Fibroblast of lung (primary cell): ENCODE data around the gene MSX1.

Source experiments
- EZH2 ChIP-seq: IDR thresholded peaks from 2 replicates; pipeline ENCODE4 v1.5.1; 2012; ENCODE audit warnings: low read length, control low read depth, mild to moderate bottlenecking; ENCODE audit errors: missing control alignments
- TF ChIP-seq, protein P1 (sequence below), 2 donors: IDR thresholded peaks in 1 of 2; conservative IDR thresholded peaks in 1 of 2; 1 replicate in 1 of 2; 2 replicates in 1 of 2; pipeline ENCODE4 v1.5.1; 2011 to 2012; ENCODE audit warnings: low read length in 2 of 2, control low read depth in 1 of 2, inconsistent platforms in 1 of 2, low read depth in 1 of 2, mild to moderate bottlenecking in 1 of 2

DNA sequence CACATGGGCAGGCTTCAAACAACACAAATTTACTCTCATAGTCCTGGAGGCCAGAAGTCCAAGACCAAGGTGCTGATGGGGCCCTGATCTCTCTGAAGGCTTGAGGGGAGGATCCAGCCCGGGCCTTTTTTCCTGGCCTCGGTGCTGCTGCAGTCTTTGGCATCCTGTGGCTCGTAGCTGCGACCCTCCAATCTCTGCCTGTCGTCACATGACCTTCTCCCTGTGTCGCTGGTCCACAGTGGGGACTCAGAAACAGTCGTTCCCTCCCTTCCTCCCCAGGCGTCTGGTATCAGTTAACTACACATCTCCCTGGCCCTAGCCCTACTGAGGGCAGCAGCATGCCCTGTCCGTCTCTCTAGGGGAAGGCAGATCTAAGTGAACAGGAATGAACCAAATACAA lies 19.1 kb upstream of the MSX1 start:
- TF ChIP-seq, protein P1, sequence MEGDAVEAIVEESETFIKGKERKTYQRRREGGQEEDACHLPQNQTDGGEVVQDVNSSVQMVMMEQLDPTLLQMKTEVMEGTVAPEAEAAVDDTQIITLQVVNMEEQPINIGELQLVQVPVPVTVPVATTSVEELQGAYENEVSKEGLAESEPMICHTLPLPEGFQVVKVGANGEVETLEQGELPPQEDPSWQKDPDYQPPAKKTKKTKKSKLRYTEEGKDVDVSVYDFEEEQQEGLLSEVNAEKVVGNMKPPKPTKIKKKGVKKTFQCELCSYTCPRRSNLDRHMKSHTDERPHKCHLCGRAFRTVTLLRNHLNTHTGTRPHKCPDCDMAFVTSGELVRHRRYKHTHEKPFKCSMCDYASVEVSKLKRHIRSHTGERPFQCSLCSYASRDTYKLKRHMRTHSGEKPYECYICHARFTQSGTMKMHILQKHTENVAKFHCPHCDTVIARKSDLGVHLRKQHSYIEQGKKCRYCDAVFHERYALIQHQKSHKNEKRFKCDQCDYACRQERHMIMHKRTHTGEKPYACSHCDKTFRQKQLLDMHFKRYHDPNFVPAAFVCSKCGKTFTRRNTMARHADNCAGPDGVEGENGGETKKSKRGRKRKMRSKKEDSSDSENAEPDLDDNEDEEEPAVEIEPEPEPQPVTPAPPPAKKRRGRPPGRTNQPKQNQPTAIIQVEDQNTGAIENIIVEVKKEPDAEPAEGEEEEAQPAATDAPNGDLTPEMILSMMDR (conservative IDR thresholded peaks at IDR 0.05 in 1 of 2, IDR thresholded peaks at IDR 0.05 in 1 of 2; ENCODE audit: low read depth in 1 of 2, low read length in 2 of 2): no peak
- no peak for TF ChIP-seq EZH2
